Measurements from ENCODE around the gene KTN1. TPM values are rescaled to one million over a fixed set of nuclear protein-coding genes. Genes with fewer than 3 reads are reported as not detected.

Gene KTN1
- polyA plus RNA-seq, 3 donors: 4.6 to 31.4 (median 17.9) TPM

DNA sequence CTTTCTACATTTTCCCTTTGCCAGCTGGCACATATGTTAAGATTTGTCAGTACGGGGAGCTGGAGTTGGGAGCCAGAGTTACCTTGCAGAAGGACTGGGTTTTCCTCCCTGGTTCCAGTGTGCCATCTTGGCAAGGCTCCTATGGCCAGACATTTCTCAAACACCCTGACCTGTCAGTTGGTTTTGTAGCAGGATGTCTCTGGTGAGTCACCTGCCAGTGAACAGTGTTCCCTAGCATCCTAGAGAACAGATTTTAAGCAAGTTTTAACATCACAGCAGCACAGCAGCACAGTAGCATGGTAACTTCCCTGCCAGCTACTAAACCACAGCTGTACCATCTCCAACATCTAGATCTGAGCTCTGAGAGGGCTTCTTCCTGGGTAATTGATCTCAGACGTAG, 26.2 kb upstream of the KTN1 start:
- DNase-seq: no peak
- Mint-ChIP-seq H3K36me3 (no peaks in the 10 kb centered on the region), H3K4me1 (no peaks in the 10 kb centered on the region), H3K4me3 (no peak overlapping the region), H3K27me3 (ENCODE audit: low read depth in 3 of 3) (no peaks in the 10 kb centered on the region), H3K27ac (no peak overlapping the region), H3K9me3 (peaks cover 0 to 10% (median 3%) of the 10 kb centered on the region in 7 donors)
- no peak overlapping the region for H2AFZ ChIP-seq (ENCODE audit: insufficient read depth, low read depth, low read length, poor library complexity, severe bottlenecking)
- no peaks in the 10 kb centered on the region for H4K20me1 ChIP-seq (ENCODE audit: insufficient read depth, low read length)
- H3K4me1 ChIP-seq (ENCODE audit: control insufficient read depth in 1 of 2, insufficient read depth in 2 of 2, low read length in 2 of 2): no peaks in the 10 kb centered on the region
- TF ChIP-seq, protein P1, sequence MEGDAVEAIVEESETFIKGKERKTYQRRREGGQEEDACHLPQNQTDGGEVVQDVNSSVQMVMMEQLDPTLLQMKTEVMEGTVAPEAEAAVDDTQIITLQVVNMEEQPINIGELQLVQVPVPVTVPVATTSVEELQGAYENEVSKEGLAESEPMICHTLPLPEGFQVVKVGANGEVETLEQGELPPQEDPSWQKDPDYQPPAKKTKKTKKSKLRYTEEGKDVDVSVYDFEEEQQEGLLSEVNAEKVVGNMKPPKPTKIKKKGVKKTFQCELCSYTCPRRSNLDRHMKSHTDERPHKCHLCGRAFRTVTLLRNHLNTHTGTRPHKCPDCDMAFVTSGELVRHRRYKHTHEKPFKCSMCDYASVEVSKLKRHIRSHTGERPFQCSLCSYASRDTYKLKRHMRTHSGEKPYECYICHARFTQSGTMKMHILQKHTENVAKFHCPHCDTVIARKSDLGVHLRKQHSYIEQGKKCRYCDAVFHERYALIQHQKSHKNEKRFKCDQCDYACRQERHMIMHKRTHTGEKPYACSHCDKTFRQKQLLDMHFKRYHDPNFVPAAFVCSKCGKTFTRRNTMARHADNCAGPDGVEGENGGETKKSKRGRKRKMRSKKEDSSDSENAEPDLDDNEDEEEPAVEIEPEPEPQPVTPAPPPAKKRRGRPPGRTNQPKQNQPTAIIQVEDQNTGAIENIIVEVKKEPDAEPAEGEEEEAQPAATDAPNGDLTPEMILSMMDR (IDR thresholded peaks at IDR 0.05): no peak
- H3K9me3 ChIP-seq (replicated peaks in 1 of 2; ENCODE audit: control insufficient read depth in 1 of 2, insufficient read depth in 1 of 2, low read length in 2 of 2): no peaks in the 10 kb centered on the region
- no peak overlapping the region for H3K27ac ChIP-seq (ENCODE audit: low read depth in 1 of 2, low read length in 2 of 2)
- H3K27me3 ChIP-seq (ENCODE audit: control insufficient read depth in 2 of 2, insufficient read depth in 2 of 2, low read length in 2 of 2): no peaks in the 10 kb centered on the region
- H3K9ac ChIP-seq (ENCODE audit: insufficient read depth, low read length, poor library complexity, severe bottlenecking): no peak overlapping the region
- H3K79me2 ChIP-seq (ENCODE audit: insufficient read depth, low read length): no peaks in the 10 kb centered on the region
- no peaks in the 10 kb centered on the region for H3K36me3 ChIP-seq (replicated peaks in 1 of 2; ENCODE audit: control insufficient read depth in 1 of 2, insufficient read depth in 2 of 2, low read length in 2 of 2)
- no peak overlapping the region for H3K4me3 ChIP-seq (replicated peaks in 1 of 3; ENCODE audit: low read depth in 2 of 3, low read length in 3 of 3)
- no peak overlapping the region for H3K4me2 ChIP-seq (replicated peaks; ENCODE audit: extremely low read depth, low read length, poor library complexity, severe bottlenecking)
- WGBS (ENCODE audit: insufficient coverage): no CpG with 5 or more reads among the region's 2 CpGs
- intact Hi-C loops (cut with micrococcal nuclease): no loop called here

DNA sequence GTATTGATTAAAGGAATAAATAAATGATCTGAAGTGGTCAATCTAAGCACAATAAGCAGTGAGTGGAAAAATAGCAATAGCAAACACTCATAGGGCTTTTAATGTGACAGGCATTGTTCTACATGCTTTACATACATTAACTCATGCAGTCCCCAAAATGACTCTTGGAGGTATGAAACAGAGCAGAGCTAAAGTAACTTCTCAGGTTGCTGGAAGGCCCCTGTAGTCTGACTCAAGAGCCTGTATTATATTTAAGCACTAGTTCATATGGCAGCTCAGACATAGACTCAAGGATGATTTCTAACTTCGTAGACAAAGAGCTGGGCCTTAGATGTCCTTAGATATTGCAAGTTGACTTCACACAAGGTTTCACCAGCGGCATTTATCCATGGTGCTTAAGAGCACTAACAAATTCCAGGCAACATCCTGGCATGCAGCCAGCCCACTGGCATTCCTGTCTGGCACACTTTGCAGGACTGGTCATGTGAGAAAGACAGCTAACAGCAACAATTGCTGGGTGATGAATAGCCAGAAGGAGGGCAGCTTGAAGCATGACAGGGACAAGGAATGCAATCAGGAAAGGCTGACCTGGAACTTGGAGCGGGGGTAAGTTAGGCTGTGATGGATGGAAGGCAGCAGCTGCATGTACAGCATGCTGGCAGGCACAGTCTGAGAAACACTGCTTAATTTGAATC, 22.9 kb upstream of the KTN1 start:
- Histone ChIP-seq H3K4me2 (replicated peaks; ENCODE audit: extremely low read depth, low read length, poor library complexity, severe bottlenecking) (no peak overlapping the region), H3K9ac (ENCODE audit: insufficient read depth, low read length, poor library complexity, severe bottlenecking) (no peak overlapping the region), H3K4me1 (ENCODE audit: control insufficient read depth in 1 of 2, insufficient read depth in 2 of 2, low read length in 2 of 2) (no peaks in the 10 kb centered on the region), H3K27me3 (ENCODE audit: control insufficient read depth in 2 of 2, insufficient read depth in 2 of 2, low read length in 2 of 2) (no peaks in the 10 kb centered on the region), H3K4me3 (replicated peaks in 1 of 3; ENCODE audit: low read depth in 2 of 3, low read length in 3 of 3) (no peak overlapping the region), H3K9me3 (replicated peaks in 1 of 2; ENCODE audit: control insufficient read depth in 1 of 2, insufficient read depth in 1 of 2, low read length in 2 of 2) (no peaks in the 10 kb centered on the region), H2AFZ (ENCODE audit: insufficient read depth, low read depth, low read length, poor library complexity, severe bottlenecking) (no peak overlapping the region), H4K20me1 (ENCODE audit: insufficient read depth, low read length) (no peaks in the 10 kb centered on the region), H3K27ac (ENCODE audit: low read depth in 1 of 2, low read length in 2 of 2) (no peak overlapping the region), H3K79me2 (ENCODE audit: insufficient read depth, low read length) (no peaks in the 10 kb centered on the region), H3K36me3 (replicated peaks in 1 of 2; ENCODE audit: control insufficient read depth in 1 of 2, insufficient read depth in 2 of 2, low read length in 2 of 2) (no peaks in the 10 kb centered on the region)
- H3K36me3 Mint-ChIP-seq: no peaks in the 10 kb centered on the region
- 100% methylated on average over 3 of the region's 3 CpGs for WGBS (ENCODE audit: insufficient coverage)
- no peak for DNase-seq
- no peak overlapping the region for H3K27ac Mint-ChIP-seq
- peaks cover 1% of the 10 kb centered on the region for H3K4me1 Mint-ChIP-seq
- no peaks in the 10 kb centered on the region for H3K27me3 Mint-ChIP-seq (ENCODE audit: low read depth in 3 of 3)
- TF ChIP-seq, protein P1 (IDR thresholded peaks at IDR 0.05): no peak
- intact Hi-C loops (cut with micrococcal nuclease): no loop called here
- no peak overlapping the region for H3K4me3 Mint-ChIP-seq
- H3K9me3 Mint-ChIP-seq: peaks cover 0 to 8% (median 0%) of the 10 kb centered on the region in 7 donors

Data from CD14-positive monocyte (primary cell).